Erythroblast (primary cell): Measurements from ENCODE around the gene PACSIN1.

Experiments used
- GATA1 ChIP-seq: IDR thresholded peaks from 2 replicates; pipeline ENCODE4 v1.6.1; 2011; ENCODE audit warnings: low read depth, mild to moderate bottlenecking, control low read depth, low read length, moderate library complexity
- POLR2A ChIP-seq: IDR thresholded peaks from 2 replicates; pipeline ENCODE4 v1.6.1; 2011; ENCODE audit warnings: mild to moderate bottlenecking, low read length

DNA sequence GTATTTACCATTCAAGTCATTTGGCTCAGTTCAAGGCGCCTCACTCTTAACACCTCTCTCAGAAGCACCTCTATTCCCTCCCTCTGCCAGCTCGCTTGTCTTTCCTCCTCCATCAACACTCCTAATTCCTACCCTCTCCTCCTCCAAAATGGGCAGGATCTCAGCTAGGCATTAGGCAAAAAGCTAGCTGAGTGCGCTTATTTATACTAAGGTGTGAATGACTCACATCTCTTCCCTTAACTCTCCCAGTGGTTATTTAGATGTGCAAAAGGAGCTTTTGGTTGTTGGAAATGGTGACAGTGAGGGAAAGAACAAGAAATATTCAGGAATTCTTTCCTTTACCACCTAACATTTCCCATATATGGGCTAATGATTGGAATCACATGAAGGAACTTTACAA is 29.1 kb downstream of the PACSIN1 start:
- TF ChIP-seq POLR2A (no peak), GATA1 (no peak)
